Left lung (tissue), 10 donors: ENCODE data around the gene MGAT1. TPM values are rescaled to one million over a fixed set of nuclear protein-coding genes. Genes with fewer than 3 reads are reported as not detected.

ENCODE experiments used
- ATAC-seq: fragments of 200-7000 bp; cut with Tn5 transposase; one replicate; pipeline ENCODE4 v1.9.1; 2020; ENCODE audit warnings: moderate library complexity
- DNase-seq, 4 donors: peaks; one replicate each; pipeline ENCODE4 v3.0.0-alpha.2; 2013 to 2020
- H3K27ac ChIP-seq, 2 donors: fragments of 200-600 bp; sonication (generic) in 1 of 2; one replicate each; pipeline versions ENCODE4 v1.5.0 to v1.8.0; 2020 to 2021
- H3K27me3 ChIP-seq, 2 donors: fragments of 200-600 bp; sonication (generic) in 1 of 2; one replicate each; pipeline versions ENCODE4 v1.5.0 to v1.8.0; 2020 to 2021
- H3K36me3 ChIP-seq, 2 donors: fragments of 200-600 bp; sonication (generic) in 1 of 2; one replicate each; pipeline versions ENCODE4 v1.5.0 to v1.8.0; 2020 to 2021
- H3K4me1 ChIP-seq, 2 donors: fragments of 200-600 bp; one replicate each; pipeline ENCODE4 v1.8.0; 2021
- H3K4me3 ChIP-seq, 2 donors: fragments of 200-600 bp; sonication (generic) in 1 of 2; one replicate each; pipeline versions ENCODE4 v1.5.0 to v1.8.0; 2020 to 2021; ENCODE audit warnings: mild to moderate bottlenecking in 1 of 2
- H3K9me3 ChIP-seq, 2 donors: fragments of 200-600 bp; sonication (generic) in 1 of 2; one replicate each; pipeline versions ENCODE4 v1.5.0 to v1.8.0; 2020 to 2021
- intact Hi-C, 2 donors: fragments of 100-400 bp; cut with DNase I; formaldehyde crosslinking; loops; one replicate each; pipeline versions ENCODE4 v1.11.2 to v1.14.2; 2022
- polyA plus RNA-seq, 6 donors: library from polyadenylated mRNA; unstranded; fragments of 120-200 nt; gene quantifications; one replicate each; pipeline ENCODE4 v1.2.1, GENCODE V29; 2013; ENCODE audit not compliant: insufficient read length in 6 of 6
- total RNA-seq, 2 donors: library from RNA; stranded (reverse); fragmentation: NEBNext Ultra II Directional; extraction: Animal tissue kit (Norgen Biotek cat#: 25700); gene quantifications; one replicate each; pipeline ENCODE4 v1.2.1, GENCODE V29; 2021
- TF ChIP-seq, protein P1 (sequence below), 2 donors: fragments of 200-600 bp; sonication (generic) in 1 of 2; IDR thresholded peaks; one replicate each; pipeline versions ENCODE4 v1.5.0 to v1.8.0; 2021; ENCODE audit warnings: antibody characterized with exemption in 2 of 2
- donor health status: DM: no; HTN: yes; CAD: no.
- donor health status: DM: no; HTN: no; CAD: no.

MGAT1 gene
- total and polyA plus RNA-seq, 8 donors, result 70.6 to 263 (median 86.0) TPM

DNA sequence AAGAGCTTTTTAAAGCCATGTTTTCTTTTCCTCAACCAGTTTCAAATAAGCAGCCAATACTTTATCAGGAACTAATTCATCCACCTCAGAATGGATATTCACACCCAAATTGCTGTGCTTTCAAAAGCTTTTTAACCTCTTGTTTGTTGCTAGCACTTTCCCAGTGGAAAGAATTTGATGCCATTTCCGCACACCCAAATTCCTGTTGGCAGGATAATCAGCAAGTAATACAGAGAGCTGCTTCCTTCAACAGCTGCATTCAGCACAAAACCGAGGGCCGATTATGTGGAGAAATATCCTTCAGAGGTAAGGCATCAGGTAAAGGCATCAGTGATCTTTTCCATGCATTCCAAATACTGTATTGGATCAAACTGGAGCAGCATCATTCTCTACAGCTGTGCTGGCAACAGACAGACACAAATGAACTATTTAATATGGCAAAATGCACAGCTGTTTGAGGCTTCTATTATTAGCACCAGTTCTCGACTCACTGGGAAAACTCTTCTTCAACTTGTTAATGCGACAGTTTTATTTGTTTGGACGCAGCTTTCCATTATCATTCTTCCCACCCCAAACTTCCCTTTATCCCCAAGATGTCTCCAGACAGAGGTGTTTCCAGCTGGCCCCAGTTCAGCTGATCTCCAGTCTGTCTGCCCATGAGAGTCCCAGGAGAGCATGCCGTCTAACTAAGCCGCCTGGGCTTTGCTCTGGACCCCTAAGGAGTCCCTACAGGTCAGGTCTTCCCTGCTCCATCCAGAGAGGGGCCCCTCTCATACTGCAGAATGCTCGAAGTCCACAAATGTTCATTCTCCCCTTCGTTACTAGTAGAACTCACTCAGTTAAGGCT lies 22.2 kb upstream of the MGAT1 start:
- intact Hi-C loops, result no loop called here

DNA sequence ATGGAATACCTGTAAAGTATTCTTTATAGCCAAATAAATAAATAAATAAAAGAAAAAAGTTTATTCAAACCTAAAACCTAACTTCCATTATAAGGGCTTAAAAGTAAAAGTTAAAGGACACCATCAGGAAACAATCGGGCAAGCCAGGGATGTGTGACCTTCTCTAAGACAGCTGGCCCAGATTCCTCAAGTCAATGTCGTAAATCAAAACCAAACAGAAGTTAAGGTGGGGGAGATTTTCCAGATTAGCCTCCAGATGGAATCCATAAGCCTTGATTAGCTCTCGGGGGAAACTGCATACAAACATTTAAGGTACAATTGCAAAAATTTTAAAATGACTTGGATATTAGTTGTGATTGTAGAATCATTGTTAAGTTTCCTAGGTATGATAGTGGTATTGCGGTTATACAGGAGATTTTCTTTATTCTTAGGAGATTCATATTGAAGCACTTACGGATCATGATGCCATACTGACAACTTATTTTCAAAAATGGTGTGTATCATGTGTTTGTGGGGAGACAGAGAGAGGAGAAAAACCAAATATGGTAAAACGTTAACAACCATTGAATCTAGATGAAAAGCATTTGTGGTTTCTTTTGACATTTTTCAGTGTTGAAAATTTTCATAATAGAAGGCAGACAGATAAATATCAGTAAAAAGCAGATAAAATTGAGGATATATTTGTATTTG lies 21.5 kb upstream of the MGAT1 start:
- Histone ChIP-seq H3K36me3 (no peaks in the 10 kb centered on the region), H3K4me3 (no peak overlapping the region), H3K27ac (no peak overlapping the region), H3K4me1 (peaks cover 7 to 57% of the 10 kb centered on the region in 2 donors), H3K27me3 (no peaks in the 10 kb centered on the region), H3K9me3 (no peaks in the 10 kb centered on the region)
- TF ChIP-seq, protein P1, sequence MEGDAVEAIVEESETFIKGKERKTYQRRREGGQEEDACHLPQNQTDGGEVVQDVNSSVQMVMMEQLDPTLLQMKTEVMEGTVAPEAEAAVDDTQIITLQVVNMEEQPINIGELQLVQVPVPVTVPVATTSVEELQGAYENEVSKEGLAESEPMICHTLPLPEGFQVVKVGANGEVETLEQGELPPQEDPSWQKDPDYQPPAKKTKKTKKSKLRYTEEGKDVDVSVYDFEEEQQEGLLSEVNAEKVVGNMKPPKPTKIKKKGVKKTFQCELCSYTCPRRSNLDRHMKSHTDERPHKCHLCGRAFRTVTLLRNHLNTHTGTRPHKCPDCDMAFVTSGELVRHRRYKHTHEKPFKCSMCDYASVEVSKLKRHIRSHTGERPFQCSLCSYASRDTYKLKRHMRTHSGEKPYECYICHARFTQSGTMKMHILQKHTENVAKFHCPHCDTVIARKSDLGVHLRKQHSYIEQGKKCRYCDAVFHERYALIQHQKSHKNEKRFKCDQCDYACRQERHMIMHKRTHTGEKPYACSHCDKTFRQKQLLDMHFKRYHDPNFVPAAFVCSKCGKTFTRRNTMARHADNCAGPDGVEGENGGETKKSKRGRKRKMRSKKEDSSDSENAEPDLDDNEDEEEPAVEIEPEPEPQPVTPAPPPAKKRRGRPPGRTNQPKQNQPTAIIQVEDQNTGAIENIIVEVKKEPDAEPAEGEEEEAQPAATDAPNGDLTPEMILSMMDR (IDR thresholded peaks at IDR 0.05), result no peak
- no peak for DNase-seq
- intact Hi-C loops, result no loop called here
- no peak for ATAC-seq

More for the DNA sequence above, 22.2 kb upstream of the MGAT1 start:
- peak overlapping the region in 1 of 2 donors; percentile 24 for H3K27ac ChIP-seq
- no peak overlapping the region for H3K4me3 ChIP-seq
- no peaks in the 10 kb centered on the region for H3K9me3 ChIP-seq
- peaks cover 0 to 3% of the 10 kb centered on the region in 2 donors for H3K36me3 ChIP-seq
- DNase-seq (no peak), ATAC-seq (no peak)
- TF ChIP-seq, protein P1 (IDR thresholded peaks at IDR 0.05), result no peak
- peaks cover 7 to 60% of the 10 kb centered on the region in 2 donors for H3K4me1 ChIP-seq
- H3K27me3 ChIP-seq, result no peaks in the 10 kb centered on the region

DNA sequence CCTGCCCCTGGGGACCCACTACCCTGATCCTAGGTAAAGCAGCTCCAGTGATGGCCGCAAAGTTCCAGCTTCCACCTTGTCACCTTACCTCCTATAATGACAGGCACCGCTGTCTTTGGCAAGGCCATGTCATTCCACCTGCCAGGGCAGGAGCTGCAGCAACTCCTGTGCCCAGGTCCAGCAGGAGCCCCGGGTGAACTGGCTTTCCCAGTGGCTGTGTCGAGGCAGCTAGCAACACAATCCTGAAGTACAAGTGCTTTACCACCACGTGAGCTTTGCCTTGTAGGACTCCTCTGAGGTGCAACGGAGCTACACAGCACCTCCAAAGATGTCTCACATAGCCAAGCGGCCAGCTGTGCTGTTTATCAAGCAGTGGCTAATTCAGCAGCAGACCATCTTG lies 20.7 kb upstream of the MGAT1 start:
- no peak for DNase-seq
- Histone ChIP-seq H3K36me3 (no peaks in the 10 kb centered on the region), H3K27ac (no peak overlapping the region), H3K4me3 (no peak overlapping the region), H3K27me3 (no peaks in the 10 kb centered on the region), H3K4me1 (peaks cover 7 to 61% of the 10 kb centered on the region in 2 donors), H3K9me3 (no peaks in the 10 kb centered on the region)
- TF ChIP-seq, protein P1 (IDR thresholded peaks at IDR 0.05), result no peak
- ATAC-seq, result no peak
- intact Hi-C loops, result no loop called here

DNA sequence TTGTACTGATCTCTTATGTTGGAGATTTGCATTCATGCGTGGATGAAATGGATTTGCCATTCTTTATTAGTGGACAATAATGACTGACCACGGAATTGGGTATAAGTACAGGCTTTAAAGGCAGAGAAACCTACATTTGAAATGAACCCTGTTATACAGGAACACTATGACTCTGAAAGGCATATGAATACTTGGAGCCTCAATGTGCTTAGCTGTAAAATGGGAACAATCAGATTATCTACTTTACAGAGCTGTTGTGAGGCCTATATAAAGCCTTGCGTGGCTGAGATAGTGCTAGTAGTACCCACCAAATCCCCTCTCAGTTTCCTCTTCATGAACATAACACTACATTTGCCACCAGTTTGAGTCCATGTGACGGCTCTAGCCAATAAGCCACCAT lies 18.9 kb upstream of the MGAT1 start:
- no peak for DNase-seq
- Histone ChIP-seq H3K4me3 (no peak overlapping the region), H3K27me3 (no peaks in the 10 kb centered on the region), H3K9me3 (no peaks in the 10 kb centered on the region), H3K4me1 (peaks cover 5 to 71% of the 10 kb centered on the region in 2 donors), H3K36me3 (no peaks in the 10 kb centered on the region), H3K27ac (peak overlapping the region; percentile 71 to 74)
- TF ChIP-seq, protein P1 (IDR thresholded peaks at IDR 0.05), result no peak
- intact Hi-C loops, result no loop called here
- ATAC-seq, result no peak

DNA sequence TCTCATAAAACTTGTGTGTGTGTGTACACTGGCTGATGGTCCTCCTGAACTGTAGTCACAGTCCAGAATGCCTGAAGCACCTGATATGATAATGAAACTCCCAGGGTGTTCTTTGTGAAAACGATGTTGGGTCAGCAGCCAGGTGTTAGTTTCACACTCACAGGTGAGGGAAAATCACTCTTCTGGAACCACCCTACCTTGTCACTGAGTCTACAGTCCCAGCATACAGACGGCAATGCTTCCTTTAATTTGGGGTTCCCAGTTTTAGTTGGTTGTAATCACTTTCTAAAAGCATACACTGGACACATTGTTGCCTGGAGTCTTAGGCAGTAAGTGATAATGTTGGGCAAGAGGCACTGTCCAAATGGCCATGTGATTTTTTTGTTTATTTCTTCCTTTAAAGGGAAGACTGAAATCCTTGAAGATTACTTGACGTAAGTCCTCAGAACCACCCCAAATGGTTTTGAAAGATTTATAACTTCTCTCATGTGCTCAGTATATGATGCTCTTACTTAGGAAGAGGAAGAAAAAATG lies 18.2 kb upstream of the MGAT1 start:
- H3K4me1 ChIP-seq, result peaks cover 12 to 71% of the 10 kb centered on the region in 2 donors
- peak overlapping the region; percentile 71 to 74 for H3K27ac ChIP-seq
- peak; percentile 60 for ATAC-seq
- H3K27me3 ChIP-seq, result no peaks in the 10 kb centered on the region
- DNase-seq, result no peak
- no peaks in the 10 kb centered on the region for H3K36me3 ChIP-seq
- intact Hi-C loops, result no loop called here
- no peak overlapping the region for H3K4me3 ChIP-seq
- H3K9me3 ChIP-seq, result no peaks in the 10 kb centered on the region
- TF ChIP-seq, protein P1 (IDR thresholded peaks at IDR 0.05), result no peak
